ENCODE measurements around the gene MME. TPM values are rescaled to one million over a fixed set of nuclear protein-coding genes. Genes with fewer than 3 reads are reported as not detected.

MME gene
- total RNA-seq, 1 experiment from 2014 or later: 1.6 TPM

GRCh38 chr3:155225417-155225816 is 145.3 kb downstream of the MME start:
- TF ChIP-seq CTCF (IDR thresholded peaks at IDR 0.05): no peak
- no peak for TF ChIP-seq SIN3A (IDR thresholded peaks at IDR 0.05; ENCODE audit: borderline replicate concordance, insufficient read depth, low read depth, low read length)
- no peak for TF ChIP-seq REST (IDR thresholded peaks at IDR 0.05; ENCODE audit: insufficient read depth in 1 of 2, low read depth in 2 of 2, low read length in 1 of 2)
- POLR2A ChIA-PET: no interaction called here
- no peaks in the 10 kb centered on the region for H3K4me1 ChIP-seq (ENCODE audit: control insufficient read depth, insufficient read depth, low read length)
- ATAC-seq (no peak), DNase-seq (ENCODE audit: low read depth, low spot score) (no peak)
- in situ Hi-C loops (cut with HindIII; ENCODE audit: low pct_unique_long_range_greater_than_20kb, low sequenced_read_pairs): no loop called here
- BruUV-seq (replicated peaks): no TSS peak
- no peak overlapping the region for H3K27ac ChIP-seq (ENCODE audit: low read length)
- no peaks in the 10 kb centered on the region for H3K27me3 ChIP-seq (ENCODE audit: control insufficient read depth, insufficient read depth, low read length)
- CTCF ChIA-PET: no interaction called here
- no peak overlapping the region for H3K4me3 ChIP-seq (ENCODE audit: low read depth in 2 of 2, low read length in 2 of 2)
- H3K36me3 ChIP-seq (ENCODE audit: control insufficient read depth, insufficient read depth, low read length): no peaks in the 10 kb centered on the region
- intact Hi-C loops (cut with micrococcal nuclease; ENCODE audit: unreplicated experiment): no loop called here
- no peaks in the 10 kb centered on the region for H3K9me3 ChIP-seq (ENCODE audit: control insufficient read depth, insufficient read depth, low read depth, low read length)

- ATAC-seq (no peak), DNase-seq (ENCODE audit: low read depth, low spot score) (no peak)
- BruUV-seq (replicated peaks): no TSS peak
- H3K4me1 ChIP-seq (ENCODE audit: control insufficient read depth, insufficient read depth, low read length): no peaks in the 10 kb centered on the region
- in situ Hi-C loops (cut with HindIII; ENCODE audit: low pct_unique_long_range_greater_than_20kb, low sequenced_read_pairs) (no loop called here), intact Hi-C loops (cut with micrococcal nuclease; ENCODE audit: unreplicated experiment) (no loop called here)
- ChIA-PET POLR2A (interaction anchor here (0.6 kb wide), 1 partner anchor 577 kb away, joined by 3 read pairs; no protein-coding TSS in a partner anchor), CTCF (no interaction called here)
- H3K4me3 ChIP-seq (ENCODE audit: low read depth in 2 of 2, low read length in 2 of 2): no peak overlapping the region
- no peaks in the 10 kb centered on the region for H3K9me3 ChIP-seq (ENCODE audit: control insufficient read depth, insufficient read depth, low read depth, low read length)
- H3K27ac ChIP-seq (ENCODE audit: low read length): no peak overlapping the region
- no peaks in the 10 kb centered on the region for H3K27me3 ChIP-seq (ENCODE audit: control insufficient read depth, insufficient read depth, low read length)
- no peak for TF ChIP-seq POLR2AphosphoS5 (IDR thresholded peaks at IDR 0.05; ENCODE audit: low read depth, low read length)
- no peak for TF ChIP-seq TCF7L2 (IDR thresholded peaks at IDR 0.05; ENCODE audit: low read depth, low read length)
- no peak for TF ChIP-seq CTCF (IDR thresholded peaks at IDR 0.05)
- TF ChIP-seq SIN3A (IDR thresholded peaks at IDR 0.05; ENCODE audit: borderline replicate concordance, insufficient read depth, low read depth, low read length): no peak
- TF ChIP-seq REST (IDR thresholded peaks at IDR 0.05; ENCODE audit: insufficient read depth in 1 of 2, low read depth in 2 of 2, low read length in 1 of 2): no peak
- no peaks in the 10 kb centered on the region for H3K36me3 ChIP-seq (ENCODE audit: control insufficient read depth, insufficient read depth, low read length)
Measured at GRCh38 chr3:155227141-155227540, 147.0 kb downstream of the MME start.

Measured in Panc1 (cell line).